GM18502 (cell line): ENCODE results near the gene NIPBL.
"Not testable (repeated sequence)": the region's sequence is repeated elsewhere in the genome, so short reads cannot be mapped to it uniquely, and the experiment has no call there.

Source experiments
- ATAC-seq: cut with Tn5 transposase; IDR thresholded peaks from one replicate; pipeline ENCODE4 v1.9.1; 2021; ENCODE audit warnings: mild to moderate bottlenecking; ENCODE audit not compliant: unreplicated experiment, poor library complexity

NIPBL gene

GRCh38 chr5:36876299-36876964 is at the start of gene NIPBL:
NIPBL (plus strand) TSS chr5:36876769; CDS start chr5:36953697, 76,928 bp downstream.
- peak; percentile 61 for ATAC-seq

- ATAC-seq = no peak
Measured at GRCh38 chr5:36832274-36832673, 44.3 kb upstream of the NIPBL start.

- ATAC-seq = no peak
Measured at GRCh38 chr5:36836831-36837230, 39.7 kb upstream of the NIPBL start.

- ATAC-seq = no peak
Measured at GRCh38 chr5:36839489-36840476, 36.8 kb upstream of the NIPBL start.

GRCh38 chr5:36841677-36842076 is 34.9 kb upstream of the NIPBL start:
- ATAC-seq = no peak

GRCh38 chr5:36842087-36842486 is 34.5 kb upstream of the NIPBL start:
- ATAC-seq = no peak

GRCh38 chr5:36844305-36844704 is 32.3 kb upstream of the NIPBL start:
- no peak for ATAC-seq

GRCh38 chr5:36848545-36848944 is 28.0 kb upstream of the NIPBL start:
- ATAC-seq = not testable (repeated sequence)

- ATAC-seq = not testable (repeated sequence)
Measured at GRCh38 chr5:36852903-36853302, 23.7 kb upstream of the NIPBL start.

- no peak for ATAC-seq
Measured at GRCh38 chr5:36854402-36855140, 22.0 kb upstream of the NIPBL start.

GRCh38 chr5:36855141-36855495 is 21.5 kb upstream of the NIPBL start:
- ATAC-seq = no peak

- ATAC-seq = no peak
Measured at GRCh38 chr5:36861871-36862270, 14.7 kb upstream of the NIPBL start.

GRCh38 chr5:36870399-36871040 is 6.0 kb upstream of the NIPBL start:
- ATAC-seq = peak; percentile 78

GRCh38 chr5:36874465-36874864 is 2.1 kb upstream of the NIPBL start:
- no peak for ATAC-seq

GRCh38 chr5:36875051-36875789 is 1.3 kb upstream of the NIPBL start:
- peak; percentile 25 for ATAC-seq

GRCh38 chr5:36875790-36876298 is 725 bp upstream of the NIPBL start:
- peak; percentile 64 for ATAC-seq

GRCh38 chr5:36876965-36877666 is 547 bp downstream of the NIPBL start:
- ATAC-seq = peak; percentile 26

- ATAC-seq = no peak
Measured at GRCh38 chr5:36877667-36878391, 1.3 kb downstream of the NIPBL start.
